NCI-H748 treated with DMSO at 0.1 percent for 48 hours (cell line): ENCODE data around the gene ELP4.

Experiments
- DNase-seq: peaks from one replicate; lab custom pipeline; 2025; lab: John Stamatoyannopoulos, UW

ELP4 gene

GRCh38 chr11:31779374-31779791 is 269.8 kb downstream of the ELP4 start:
- DNase-seq = no peak

- DNase-seq = no peak
Observed at GRCh38 chr11:31780078-31780477, 270.5 kb downstream of the ELP4 start.

DNA sequence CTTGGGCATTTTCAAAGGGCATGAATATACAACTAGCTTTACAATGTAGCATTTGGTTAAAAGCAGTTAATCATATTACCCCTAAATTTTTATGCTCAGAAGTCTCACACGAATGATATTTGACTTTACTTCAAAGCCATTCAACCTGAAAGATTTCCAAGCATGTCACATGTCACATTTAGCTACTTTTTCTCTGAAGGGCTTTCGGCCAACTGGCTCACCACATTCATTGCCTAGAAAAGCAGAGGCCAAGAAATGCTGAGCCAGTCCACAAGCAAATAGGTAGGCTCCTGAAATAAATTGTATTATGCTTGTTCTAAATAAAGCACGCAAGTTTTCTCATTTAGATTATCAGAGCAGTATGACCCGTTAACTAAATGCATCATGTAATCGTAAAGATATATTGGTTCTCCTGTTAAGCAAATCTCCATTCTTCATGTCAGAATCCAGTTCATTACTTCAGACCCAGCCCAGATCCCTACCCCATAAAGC is 271.0 kb downstream of the ELP4 start:
- no peak for DNase-seq

DNA sequence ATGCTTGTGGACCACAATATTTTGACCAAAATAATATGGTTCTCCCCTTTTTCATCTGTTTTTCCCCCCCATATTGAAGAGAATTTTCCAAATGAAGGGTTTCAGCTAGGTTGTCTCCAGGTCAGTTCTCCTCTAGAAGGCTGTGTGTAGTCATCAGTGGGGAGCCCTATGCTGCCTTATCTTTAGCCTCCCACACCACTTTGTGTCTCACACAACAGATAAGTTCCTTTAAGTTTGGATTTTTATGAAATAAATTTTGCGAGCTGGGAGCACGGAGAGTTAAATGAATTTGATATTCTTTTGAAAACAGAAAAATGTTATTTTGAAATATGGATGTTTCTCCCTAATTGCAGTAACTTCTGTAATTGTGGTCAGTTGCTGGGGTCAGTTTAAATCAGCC is 272.7 kb downstream of the ELP4 start:
- no peak for DNase-seq

DNA sequence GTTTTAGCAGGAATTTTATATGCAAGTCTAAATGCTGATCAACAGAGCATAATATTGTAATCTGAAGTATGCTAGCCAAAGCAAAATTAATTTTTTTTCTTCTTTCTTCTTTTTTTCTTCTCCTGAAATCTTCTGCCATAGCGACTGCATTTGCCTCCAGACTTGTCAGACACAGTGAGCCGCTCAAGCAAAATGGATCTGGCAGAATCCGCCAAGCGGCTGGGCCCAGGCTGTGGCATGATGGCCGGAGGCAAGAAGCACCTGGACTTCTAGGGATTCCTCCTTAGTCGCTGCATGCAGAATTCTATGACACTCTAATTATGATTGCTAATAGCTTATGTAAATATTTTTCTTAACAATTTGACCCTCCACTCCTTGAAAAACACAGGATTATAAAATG is 273.7 kb downstream of the ELP4 start:
- no peak for DNase-seq

GRCh38 chr11:31784611-31785010 is 275.0 kb downstream of the ELP4 start:
- DNase-seq = no peak

- no peak for DNase-seq
Observed at GRCh38 chr11:31786996-31787685, 277.6 kb downstream of the ELP4 start.

- DNase-seq = no peak
Observed at GRCh38 chr11:31788085-31788484, 278.5 kb downstream of the ELP4 start.

- DNase-seq = no peak
Observed at GRCh38 chr11:31790649-31791048, 281.1 kb downstream of the ELP4 start.

DNA sequence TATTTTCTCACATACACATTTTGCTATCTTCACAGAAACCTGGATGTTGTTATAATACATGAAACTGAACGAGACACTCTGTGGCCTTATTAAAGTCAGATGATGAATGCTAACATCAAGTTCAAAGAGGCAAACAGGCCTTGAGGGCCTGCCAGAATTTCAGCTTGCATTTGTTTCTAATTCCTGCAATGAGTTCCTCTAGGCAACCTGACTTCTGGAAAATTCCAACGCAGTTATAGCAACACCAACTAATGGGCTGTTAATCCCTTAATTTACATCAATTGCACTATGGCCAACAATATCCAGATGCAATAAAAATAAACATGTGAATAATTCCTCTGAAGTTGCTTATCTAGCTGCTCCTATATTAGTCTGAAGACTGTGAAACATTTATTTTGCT is 282.5 kb downstream of the ELP4 start:
- DNase-seq = no peak

DNA sequence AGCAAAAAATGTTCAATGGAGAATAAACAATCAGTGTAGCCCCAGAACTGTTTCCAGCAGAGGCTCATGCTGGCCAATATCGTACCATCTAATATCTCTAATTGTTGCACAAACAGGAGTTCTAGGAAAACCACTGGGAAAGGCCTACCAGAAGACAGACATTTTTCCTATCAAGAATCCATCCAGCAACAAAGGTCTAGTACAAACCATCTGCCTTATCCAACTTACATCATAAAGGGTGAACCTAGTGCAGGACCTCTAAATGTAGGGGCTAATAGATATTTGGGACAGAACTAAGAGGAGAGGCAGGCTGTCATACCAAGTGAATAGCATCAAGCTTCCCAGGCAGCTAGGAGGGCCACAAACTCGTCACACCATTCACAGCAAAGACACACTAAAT is 282.9 kb downstream of the ELP4 start:
- DNase-seq = no peak

DNA sequence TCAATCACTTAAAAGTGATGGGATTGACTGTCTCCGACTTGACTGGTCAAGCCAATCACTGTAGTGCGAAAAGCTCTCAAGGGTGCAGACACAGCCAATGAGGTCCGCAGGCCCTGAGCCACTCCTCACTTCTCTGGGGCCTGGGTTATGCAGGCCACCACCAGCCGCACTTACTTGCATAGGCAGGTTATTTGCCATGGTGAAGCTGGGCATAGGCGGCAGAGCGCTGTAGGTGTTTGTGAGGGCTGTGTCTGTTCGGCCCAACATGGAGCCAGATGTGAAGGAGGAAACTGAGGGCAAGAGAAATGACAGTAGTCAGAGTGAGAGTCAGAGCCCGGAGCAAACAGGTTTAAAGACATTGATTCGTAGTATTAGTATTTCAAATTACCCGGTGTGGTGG is 283.7 kb downstream of the ELP4 start:
- no peak for DNase-seq

GRCh38 chr11:31794548-31794947 is 285.0 kb downstream of the ELP4 start:
- no peak for DNase-seq

GRCh38 chr11:31795706-31796498 is 286.3 kb downstream of the ELP4 start:
- DNase-seq = no peak

- DNase-seq = no peak
Observed at GRCh38 chr11:31796499-31797189, 287.1 kb downstream of the ELP4 start.

- DNase-seq = no peak
Observed at GRCh38 chr11:31797190-31798056, 287.9 kb downstream of the ELP4 start.

DNA sequence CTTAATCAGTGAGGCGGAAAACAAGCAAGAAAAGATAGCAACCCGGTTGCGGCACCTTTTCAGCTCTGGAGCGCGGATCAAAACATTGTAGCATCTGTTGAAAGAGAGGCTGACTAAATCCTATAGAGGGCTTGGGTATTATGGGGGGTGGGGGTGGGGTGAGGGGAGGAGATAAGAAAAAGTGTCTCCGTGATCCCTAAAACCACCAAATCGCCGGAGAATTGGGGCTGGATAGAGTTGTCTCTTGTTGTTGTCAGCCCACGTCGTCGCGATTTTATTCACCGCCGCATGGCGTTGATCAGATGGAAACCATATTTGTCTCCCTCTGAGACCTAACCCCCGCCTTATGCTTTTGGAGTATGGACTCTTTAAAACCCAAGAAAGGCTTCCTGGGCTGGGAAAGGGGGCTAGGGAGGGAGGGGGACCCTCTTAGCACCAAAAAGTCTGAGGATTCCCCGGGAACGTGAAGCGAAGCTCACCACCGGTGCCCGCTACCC is 288.5 kb downstream of the ELP4 start:
- no peak for DNase-seq

GRCh38 chr11:31798554-31799434 is 289.2 kb downstream of the ELP4 start:
- no peak for DNase-seq

- DNase-seq = no peak
Observed at GRCh38 chr11:31799435-31800397, 290.1 kb downstream of the ELP4 start.
